GM19395 (cell line): ENCODE results near the gene ABCB4.

Experiments
- ATAC-seq: cut with Tn5 transposase; IDR thresholded peaks from one replicate; pipeline ENCODE4 v1.9.1; 2021; ENCODE audit warnings: mild to moderate bottlenecking, moderate library complexity; ENCODE audit not compliant: unreplicated experiment

ABCB4 gene

GRCh38 chr7:87359366-87359765 lies 116.1 kb downstream of the ABCB4 start:
- no peak for ATAC-seq

- no peak for ATAC-seq
These were observed 119.0 kb downstream of the ABCB4 start for GRCh38 chr7:87356448-87356847.

GRCh38 chr7:87354749-87355148 lies 120.7 kb downstream of the ABCB4 start:
- ATAC-seq = no peak
